GM19240 (cell line): ENCODE data around the gene CHAD.
A peak's percentile ranks its signal among the peaks of the same experiment; 100 is the strongest.
"Not testable (repeated sequence)": the region's sequence is repeated elsewhere in the genome, so short reads cannot be mapped to it uniquely, and the experiment has no call there.

ENCODE experiments used
- DNase-seq: peaks from one replicate; pipeline ENCODE4 v3.0.0; 2011; ENCODE audit warnings: low spot score; ENCODE audit not compliant: insufficient read length

The CHAD gene

GRCh38 chr17:50495217-50495823 is 26.6 kb upstream of the CHAD start:
- DNase-seq: no peak

- DNase-seq: no peak
Observed at GRCh38 chr17:50493744-50494143, 25.1 kb upstream of the CHAD start.

GRCh38 chr17:50492214-50492613 is 23.5 kb upstream of the CHAD start:
- DNase-seq: no peak

GRCh38 chr17:50491505-50491904 is 22.8 kb upstream of the CHAD start:
- no peak for DNase-seq

GRCh38 chr17:50488880-50489279 is 20.2 kb upstream of the CHAD start:
- no peak for DNase-seq

- no peak for DNase-seq
Observed at GRCh38 chr17:50487213-50488096, 18.8 kb upstream of the CHAD start.

- DNase-seq: no peak
Observed at GRCh38 chr17:50484386-50485155, 15.9 kb upstream of the CHAD start.

- no peak for DNase-seq
Observed at GRCh38 chr17:50483266-50483665, 14.6 kb upstream of the CHAD start.

GRCh38 chr17:50482516-50482915 is 13.8 kb upstream of the CHAD start:
- peak; percentile 65 for DNase-seq

- no peak for DNase-seq
Observed at GRCh38 chr17:50482110-50482509, 13.4 kb upstream of the CHAD start.

GRCh38 chr17:50481648-50482047 is 13.0 kb upstream of the CHAD start:
- DNase-seq: no peak

- DNase-seq: no peak
Observed at GRCh38 chr17:50480854-50481490, 12.3 kb upstream of the CHAD start.

GRCh38 chr17:50480142-50480764 is 11.6 kb upstream of the CHAD start:
- no peak for DNase-seq

GRCh38 chr17:50479522-50480141 is 11.0 kb upstream of the CHAD start:
- DNase-seq: peak; percentile 64

- DNase-seq: peak; percentile 89
Observed at GRCh38 chr17:50478391-50479381, 10.0 kb upstream of the CHAD start, which contains the start of gene RSAD1. RSAD1 (plus strand) TSS chr17:50478860; CDS start chr17:50478885, 25 bp downstream.

- no peak for DNase-seq
Observed at GRCh38 chr17:50477976-50478375, 9.3 kb upstream of the CHAD start.

- no peak for DNase-seq
Observed at GRCh38 chr17:50476545-50477315, 8.1 kb upstream of the CHAD start.

- DNase-seq: not testable (repeated sequence)
Observed at GRCh38 chr17:50475775-50476544, 7.3 kb upstream of the CHAD start.
